NCI-H2171 (cell line): ENCODE data around the gene CAVIN1.
A peak's percentile ranks its signal among the peaks of the same experiment; 100 is the strongest.
"Not testable (repeated sequence)": the region's sequence is repeated elsewhere in the genome, so short reads cannot be mapped to it uniquely, and the experiment has no call there.

Source experiments
- DNase-seq: peaks from one replicate; lab custom pipeline; 2025; lab: John Stamatoyannopoulos, UW

CAVIN1 gene

DNA sequence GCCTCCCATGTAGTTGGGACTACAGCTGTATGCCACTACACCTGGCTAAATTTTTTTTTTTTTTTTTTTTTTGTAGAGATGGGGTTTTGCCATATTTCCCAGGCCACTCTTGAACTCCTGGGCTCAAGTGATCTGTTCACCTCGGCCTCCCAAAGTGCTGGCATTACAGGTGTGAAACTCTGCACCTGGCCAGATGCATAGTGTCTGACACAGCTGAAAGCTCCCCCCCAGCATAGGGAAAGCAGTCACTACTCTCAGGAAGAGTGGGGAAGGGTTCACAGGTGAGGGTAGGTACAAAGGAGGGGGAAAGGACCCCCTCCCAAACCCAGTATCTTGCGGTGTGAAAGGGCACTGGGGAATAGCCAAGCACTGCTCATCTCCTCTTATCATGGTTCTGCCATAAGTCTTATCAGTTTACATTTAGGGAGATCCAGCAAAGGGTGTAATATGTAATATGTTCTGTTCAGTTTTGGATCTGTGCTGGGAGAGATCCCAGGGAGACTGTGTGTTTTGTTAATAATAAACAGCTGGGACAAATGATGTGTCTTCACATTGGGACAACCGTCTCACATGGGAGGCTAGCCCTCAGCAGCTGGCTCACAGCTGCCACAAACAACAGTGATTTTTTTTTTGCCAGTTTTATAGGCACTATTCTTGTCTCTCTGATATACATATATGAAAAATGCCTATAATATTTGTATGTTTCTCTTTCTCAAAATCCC, 6.8 kb upstream of the CAVIN1 start:
- DNase-seq, result no peak

- peak; percentile 31 for DNase-seq
Observed at GRCh38 chr17:42428141-42428944, 5.3 kb upstream of the CAVIN1 start.

DNA sequence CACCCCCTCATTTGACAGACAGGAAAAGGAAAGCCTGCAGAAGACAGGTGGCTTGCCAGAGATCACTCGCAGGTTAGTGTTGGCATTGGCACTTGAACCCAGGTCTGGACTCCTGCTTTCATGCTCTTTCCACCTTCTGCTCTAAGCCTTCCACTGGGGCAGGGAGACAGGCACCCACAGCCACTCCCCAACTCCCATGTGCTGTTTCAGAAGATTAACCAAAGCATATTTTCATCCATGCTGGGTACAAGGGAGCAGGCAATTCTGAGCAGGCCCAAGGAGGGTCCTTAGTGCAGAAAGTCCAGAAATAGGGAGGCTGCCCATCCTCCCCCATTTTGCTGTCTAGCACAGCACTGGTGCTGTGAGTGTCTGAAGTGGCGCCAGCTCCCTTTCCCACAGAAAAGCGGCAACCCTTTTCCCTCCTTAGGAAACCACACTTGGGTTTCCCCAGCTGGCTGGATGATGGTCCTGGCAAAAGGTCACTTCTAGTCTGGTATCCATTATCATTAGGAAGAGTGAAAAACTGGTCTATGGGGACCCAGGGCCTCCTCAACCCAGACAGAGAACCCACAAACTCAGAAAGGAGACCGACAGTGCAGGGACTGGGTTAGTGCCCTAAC, 2.0 kb upstream of the CAVIN1 start:
- DNase-seq, result no peak

- no peak for DNase-seq
Observed at GRCh38 chr17:42423766-42424165, 710 bp upstream of the CAVIN1 start.

DNA sequence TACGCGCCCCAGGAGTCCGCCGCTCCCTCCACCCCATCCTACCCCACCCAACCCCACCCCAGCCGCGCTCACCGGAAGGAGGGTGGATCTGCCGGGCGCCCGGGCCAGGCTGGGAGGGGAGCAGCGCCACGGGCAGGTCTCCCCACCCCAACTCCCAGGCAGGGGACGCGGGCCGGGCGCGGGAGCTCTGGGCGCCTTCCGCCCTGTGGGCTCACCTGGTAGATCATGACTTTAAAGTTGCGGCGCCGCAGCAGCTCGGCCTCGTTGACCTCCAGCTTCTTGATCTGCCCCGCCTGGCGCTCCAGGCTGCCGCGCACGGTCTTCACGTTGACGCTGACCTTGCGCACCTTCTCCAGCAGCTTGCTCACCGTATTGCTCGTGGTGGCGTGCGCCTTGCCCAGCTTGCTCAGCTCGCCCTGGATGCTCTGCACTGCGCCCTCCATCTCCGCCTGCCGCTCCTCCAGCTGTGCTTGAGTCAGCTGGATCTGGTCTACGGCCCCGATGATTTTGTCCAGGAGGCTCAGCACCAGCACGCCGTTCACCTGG, 571 bp downstream of the CAVIN1 start:
- no peak for DNase-seq

- no peak for DNase-seq
Observed at GRCh38 chr17:42421507-42422338, 1.3 kb downstream of the CAVIN1 start.

DNA sequence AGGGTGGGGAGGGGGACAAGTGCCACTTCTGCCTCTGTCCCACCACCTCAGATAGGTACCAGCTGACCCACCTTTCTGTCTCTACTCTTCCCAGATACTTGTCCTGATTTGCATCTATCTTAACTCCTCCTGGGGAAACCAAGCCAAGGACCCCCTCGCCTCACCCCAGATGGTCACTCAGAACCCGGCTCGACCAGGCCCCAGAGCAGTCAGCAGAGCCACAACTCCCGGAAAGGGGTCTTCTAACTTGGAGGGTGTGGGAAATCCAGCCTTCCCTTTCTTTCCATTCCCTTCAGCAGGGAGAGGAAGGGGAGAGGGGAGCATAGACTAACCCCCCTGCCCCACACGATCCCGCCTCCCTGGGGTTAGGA, 1.9 kb downstream of the CAVIN1 start:
- DNase-seq, result no peak

GRCh38 chr17:42417981-42418380, 5.1 kb downstream of the CAVIN1 start:
- not testable (repeated sequence) for DNase-seq

- DNase-seq, result no peak
Observed at GRCh38 chr17:42414704-42415409, 8.2 kb downstream of the CAVIN1 start.

- no peak for DNase-seq
Observed at GRCh38 chr17:42413464-42414040, 9.5 kb downstream of the CAVIN1 start.

- DNase-seq, result no peak
Observed at GRCh38 chr17:42411905-42412679, 11.0 kb downstream of the CAVIN1 start.

DNA sequence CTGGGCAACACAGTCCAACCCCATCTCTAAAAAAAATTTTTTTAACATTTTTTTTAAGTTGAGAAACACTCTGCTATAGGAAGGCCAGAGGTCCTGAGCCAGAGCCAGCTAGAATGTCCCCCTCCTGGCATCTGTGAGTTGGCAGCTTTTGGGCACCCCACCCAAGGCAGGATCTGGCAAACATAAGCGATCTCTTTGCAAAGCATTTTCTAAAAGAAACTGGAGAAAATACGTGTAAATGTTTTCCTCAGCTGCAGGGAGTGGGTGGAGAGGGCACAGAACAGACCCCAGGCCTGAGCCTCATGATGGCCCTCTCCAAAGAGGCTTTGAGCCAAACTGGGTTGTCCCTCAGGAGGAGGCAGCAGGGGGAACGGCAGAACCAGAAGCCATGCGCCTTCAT, 11.7 kb downstream of the CAVIN1 start:
- no peak for DNase-seq

- no peak for DNase-seq
Observed at GRCh38 chr17:42410319-42410685, 12.8 kb downstream of the CAVIN1 start.

DNA sequence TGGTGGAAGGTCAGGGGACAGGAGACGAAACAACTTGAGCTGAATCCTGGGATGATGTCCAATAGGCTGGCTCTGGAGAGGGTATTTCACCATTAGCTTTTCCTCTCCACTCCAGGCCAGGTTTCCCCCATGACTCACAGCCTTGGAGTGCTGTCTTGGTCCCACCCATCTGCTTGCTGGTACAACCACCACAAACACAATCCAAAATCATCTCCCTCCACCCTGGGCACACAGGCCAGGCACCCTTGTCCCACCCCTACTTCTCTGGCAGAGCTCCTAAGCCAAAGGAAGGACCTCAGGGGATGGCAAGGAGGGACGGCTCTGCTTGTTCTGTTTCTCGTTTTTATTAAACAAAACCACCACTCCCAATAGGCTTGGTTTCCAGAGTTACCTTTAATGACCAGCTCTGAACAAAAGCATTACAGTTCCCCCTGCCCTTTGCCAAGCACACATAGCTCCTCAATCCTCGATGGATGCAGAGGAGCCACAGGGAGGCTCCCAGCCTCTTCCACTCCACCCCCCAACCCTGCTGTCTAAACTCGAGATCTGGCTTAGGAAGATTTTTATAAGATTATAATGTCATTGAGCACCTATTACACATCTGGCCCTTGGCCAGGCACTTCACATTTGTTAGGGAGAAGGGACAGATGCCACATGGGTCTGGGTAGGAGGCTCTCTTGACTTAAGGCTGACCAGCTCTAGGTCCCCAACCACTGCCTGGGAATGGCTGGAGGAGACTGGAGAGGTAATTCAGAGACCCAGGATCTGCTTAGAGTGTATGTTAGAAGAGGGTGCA, 13.3 kb downstream of the CAVIN1 start:
- DNase-seq, result no peak

DNA sequence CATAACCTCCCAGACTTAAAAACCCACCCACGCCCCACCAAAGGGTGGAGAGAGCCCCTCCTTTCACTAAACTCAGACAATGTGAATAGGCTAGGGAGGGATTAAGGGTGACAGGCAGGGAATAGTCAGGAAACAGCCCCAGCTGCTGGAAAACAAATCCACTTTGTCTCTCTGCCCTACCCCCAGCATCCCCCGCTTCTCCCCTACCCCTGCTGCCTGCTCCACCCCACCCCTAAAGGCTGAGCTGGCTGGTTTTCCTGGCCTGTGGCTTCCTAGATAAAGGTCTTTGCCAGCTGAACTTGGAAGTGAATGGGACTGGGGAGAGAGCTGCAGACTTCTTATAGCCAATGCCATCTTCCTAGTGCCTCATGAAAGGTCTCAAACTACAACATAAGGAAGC, 15.0 kb downstream of the CAVIN1 start:
- DNase-seq, result no peak

DNA sequence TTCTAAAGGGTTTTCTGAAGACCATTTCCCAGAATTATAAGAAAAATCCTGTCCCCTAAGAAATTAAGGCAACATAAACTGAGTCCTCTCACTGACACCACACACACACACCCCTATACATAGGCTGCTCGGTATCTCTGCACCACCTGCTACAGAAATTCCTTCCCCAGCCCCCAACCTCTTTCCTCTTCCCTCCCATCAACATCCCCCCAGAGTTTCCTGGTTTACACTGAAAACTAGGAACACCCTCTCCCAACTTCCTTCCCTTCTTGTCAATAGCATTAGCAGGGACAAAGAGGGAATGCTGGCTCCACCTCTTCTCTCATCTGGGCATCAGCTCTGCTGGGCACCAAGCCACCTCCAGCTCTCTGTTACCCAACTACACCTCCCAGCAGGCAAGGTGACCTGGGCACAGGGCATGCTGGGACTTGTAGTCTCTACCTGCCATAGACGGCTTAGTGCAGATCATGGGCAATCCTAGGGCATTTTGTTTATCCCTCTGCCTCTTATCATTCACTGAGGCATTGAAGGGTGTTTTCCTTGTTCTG, 15.7 kb downstream of the CAVIN1 start:
- DNase-seq, result peak; percentile 82

DNA sequence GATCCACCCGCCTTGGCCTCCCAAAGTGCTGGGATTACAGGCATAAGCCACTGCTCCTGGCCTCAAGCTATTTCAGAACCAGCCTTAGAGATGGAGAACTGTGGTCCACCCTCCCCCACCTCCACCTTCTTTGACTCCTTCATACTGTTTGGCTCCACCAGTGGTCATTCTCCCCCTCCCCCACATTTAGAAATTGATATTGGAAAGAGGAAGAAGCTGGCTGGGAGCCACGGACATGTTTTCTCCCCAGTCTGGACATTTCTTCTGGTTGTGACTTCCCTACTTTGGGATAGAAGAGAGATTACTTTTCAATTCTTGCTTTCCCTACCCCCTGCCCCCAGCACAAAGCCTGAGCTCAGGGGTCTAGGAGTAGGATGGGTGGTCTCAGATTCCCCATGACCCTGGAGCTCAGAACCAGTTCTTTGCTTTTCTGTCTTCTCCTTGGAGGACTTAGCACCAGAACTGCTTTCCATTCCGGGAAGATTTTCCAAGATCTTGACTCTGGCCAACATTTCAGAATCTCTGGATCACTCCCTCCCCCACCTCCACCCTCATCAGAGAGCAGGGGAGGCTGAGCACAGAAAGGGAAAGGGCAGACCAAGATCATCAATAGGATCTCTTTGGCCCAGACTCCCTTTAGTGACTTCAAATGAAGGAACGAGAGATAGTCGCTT, 16.3 kb downstream of the CAVIN1 start:
- DNase-seq, result no peak

- peak; percentile 69 for DNase-seq
Observed at GRCh38 chr17:42405963-42406495, 17.0 kb downstream of the CAVIN1 start.
